A549 (cell line): ENCODE results near the gene SORL1.

Experiments
- MAFK ChIP-seq: fragments of 450-650 bp; IDR thresholded peaks from 2 replicates; pipeline ENCODE4 v1.6.1; 2014; ENCODE audit not compliant: partially characterized antibody
- POLR2A ChIP-seq: IDR thresholded peaks from 2 replicates; pipeline ENCODE4 v1.6.1; 2012; ENCODE audit warnings: mild to moderate bottlenecking, low read length
- TF ChIP-seq, protein P1 (sequence below): fragments of >200 bp; sonication (Bioruptor Twin); formaldehyde crosslinking; IDR thresholded peaks from 3 replicates; pipeline ENCODE4 v1.5.1; 2016
- TF ChIP-seq, protein P2 (sequence below): fragments of 250-450 bp; sonication (Bioruptor Pico); IDR thresholded peaks from 2 replicates; pipeline ENCODE4 v1.5.0; 2021; ENCODE audit warnings: mild to moderate bottlenecking, moderate library complexity, borderline replicate concordance

DNA sequence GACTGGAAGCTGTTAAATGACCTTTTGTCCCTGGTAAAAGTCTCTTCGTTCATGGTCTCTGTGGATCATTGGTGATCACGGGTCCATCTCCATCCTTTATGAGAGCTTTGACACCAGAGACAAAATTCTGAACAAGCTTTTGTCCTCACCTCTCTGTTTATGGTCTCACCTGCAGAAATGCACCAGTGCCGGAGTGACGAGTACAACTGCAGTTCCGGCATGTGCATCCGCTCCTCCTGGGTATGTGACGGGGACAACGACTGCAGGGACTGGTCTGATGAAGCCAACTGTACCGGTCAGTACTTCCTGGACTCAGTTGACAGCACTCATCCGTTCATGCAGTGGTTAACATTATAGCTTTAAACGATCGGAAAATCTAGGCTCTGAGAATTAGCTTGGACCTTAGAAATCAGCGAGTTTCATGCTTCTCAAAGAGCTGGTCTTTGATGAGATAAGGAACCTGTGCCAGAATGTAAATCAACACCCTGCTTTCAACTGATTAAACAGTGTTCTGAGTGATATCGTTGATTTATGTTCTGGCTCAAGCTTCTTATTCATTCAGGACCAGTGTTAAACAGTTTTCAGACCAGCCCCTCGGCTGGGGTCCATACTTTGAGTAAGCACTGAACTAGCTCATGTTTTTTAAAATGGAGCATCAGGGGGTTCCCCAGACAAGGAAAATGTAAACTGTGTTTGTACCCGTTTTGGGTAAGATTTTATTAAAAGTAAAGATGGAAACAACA is 125.2 kb downstream of the SORL1 start:
- TF ChIP-seq, protein P1, sequence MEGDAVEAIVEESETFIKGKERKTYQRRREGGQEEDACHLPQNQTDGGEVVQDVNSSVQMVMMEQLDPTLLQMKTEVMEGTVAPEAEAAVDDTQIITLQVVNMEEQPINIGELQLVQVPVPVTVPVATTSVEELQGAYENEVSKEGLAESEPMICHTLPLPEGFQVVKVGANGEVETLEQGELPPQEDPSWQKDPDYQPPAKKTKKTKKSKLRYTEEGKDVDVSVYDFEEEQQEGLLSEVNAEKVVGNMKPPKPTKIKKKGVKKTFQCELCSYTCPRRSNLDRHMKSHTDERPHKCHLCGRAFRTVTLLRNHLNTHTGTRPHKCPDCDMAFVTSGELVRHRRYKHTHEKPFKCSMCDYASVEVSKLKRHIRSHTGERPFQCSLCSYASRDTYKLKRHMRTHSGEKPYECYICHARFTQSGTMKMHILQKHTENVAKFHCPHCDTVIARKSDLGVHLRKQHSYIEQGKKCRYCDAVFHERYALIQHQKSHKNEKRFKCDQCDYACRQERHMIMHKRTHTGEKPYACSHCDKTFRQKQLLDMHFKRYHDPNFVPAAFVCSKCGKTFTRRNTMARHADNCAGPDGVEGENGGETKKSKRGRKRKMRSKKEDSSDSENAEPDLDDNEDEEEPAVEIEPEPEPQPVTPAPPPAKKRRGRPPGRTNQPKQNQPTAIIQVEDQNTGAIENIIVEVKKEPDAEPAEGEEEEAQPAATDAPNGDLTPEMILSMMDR = no peak
- no peak for TF ChIP-seq MAFK
- TF ChIP-seq, protein P2, sequence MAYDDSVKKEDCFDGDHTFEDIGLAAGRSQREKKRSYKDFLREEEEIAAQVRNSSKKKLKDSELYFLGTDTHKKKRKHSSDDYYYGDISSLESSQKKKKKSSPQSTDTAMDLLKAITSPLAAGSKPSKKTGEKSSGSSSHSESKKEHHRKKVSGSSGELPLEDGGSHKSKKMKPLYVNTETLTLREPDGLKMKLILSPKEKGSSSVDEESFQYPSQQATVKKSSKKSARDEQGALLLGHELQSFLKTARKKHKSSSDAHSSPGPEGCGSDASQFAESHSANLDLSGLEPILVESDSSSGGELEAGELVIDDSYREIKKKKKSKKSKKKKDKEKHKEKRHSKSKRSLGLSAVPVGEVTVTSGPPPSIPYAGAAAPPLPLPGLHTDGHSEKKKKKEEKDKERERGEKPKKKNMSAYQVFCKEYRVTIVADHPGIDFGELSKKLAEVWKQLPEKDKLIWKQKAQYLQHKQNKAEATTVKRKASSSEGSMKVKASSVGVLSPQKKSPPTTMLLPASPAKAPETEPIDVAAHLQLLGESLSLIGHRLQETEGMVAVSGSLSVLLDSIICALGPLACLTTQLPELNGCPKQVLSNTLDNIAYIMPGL = no peak
- no peak for TF ChIP-seq POLR2A
